ENCODE measurements around the gene CHMP5.

CHMP5 gene

DNA sequence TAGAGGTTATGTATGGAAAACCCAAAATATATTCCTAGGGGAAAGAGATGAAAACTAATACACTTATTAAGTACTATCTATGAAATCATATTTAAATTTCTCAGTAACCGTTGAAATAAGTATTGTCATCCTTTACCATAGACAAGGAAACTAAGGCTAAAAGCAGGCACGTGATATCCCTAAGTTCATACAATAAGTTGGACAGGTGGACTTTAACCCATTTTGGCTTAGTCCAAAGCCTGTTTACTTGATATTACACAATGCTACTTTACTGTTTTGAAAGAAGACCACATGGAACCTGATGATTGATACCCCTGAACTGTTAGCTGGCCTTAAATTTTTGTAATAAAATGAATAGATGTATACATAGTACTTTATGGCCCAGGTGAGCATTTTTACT, 28.9 kb downstream of the CHMP5 start:
- Histone ChIP-seq H3K4me3 (ENCODE audit: control insufficient read depth in 1 of 7, extremely low read depth in 1 of 7, insufficient read depth in 4 of 7, low read depth in 2 of 7, low read length in 6 of 7) (no peak overlapping the region), H3K27me3 (replicated peaks in 2 of 5; ENCODE audit: control insufficient read depth in 4 of 5, insufficient read depth in 5 of 5, low read length in 4 of 5) (no peaks in the 10 kb centered on the region), H3K4me1 (ENCODE audit: control extremely low read depth in 1 of 4, control insufficient read depth in 4 of 4, insufficient read depth in 4 of 4, low read length in 3 of 4) (peaks cover 30 to 65% (median 56%) of the 10 kb centered on the region in 4 experiments), H3K27ac (ENCODE audit: insufficient read depth in 1 of 2, low read depth in 1 of 2, low read length in 2 of 2, poor library complexity in 1 of 2, severe bottlenecking in 2 of 2) (peak overlapping the region in 1 of 2 experiments; percentile 40), H3K9me3 (ENCODE audit: control extremely low read depth in 1 of 5, control insufficient read depth in 4 of 5, insufficient read depth in 2 of 5, low read depth in 1 of 5, low read length in 4 of 5) (no peaks in the 10 kb centered on the region), H3K36me3 (ENCODE audit: control insufficient read depth in 4 of 4, insufficient read depth in 4 of 4, low read length in 3 of 4) (peaks cover 6 to 57% (median 37%) of the 10 kb centered on the region in 4 experiments)
- ChIA-PET POLR2A (no interaction called here), CTCF (interaction anchor here (1.3 kb wide), 1 partner anchor 10 kb away, joined by 3 read pairs; no protein-coding TSS in a partner anchor)
- 100% methylated on average over 2 of the region's 2 CpGs for WGBS (ENCODE audit: insufficient coverage)
- DNase-seq: no peak

GRCh38 chr9:33294670-33295432, 30.0 kb downstream of the CHMP5 start:
- H3K36me3 ChIP-seq (ENCODE audit: control insufficient read depth in 4 of 4, insufficient read depth in 4 of 4, low read length in 3 of 4): peaks cover 6 to 65% (median 39%) of the 10 kb centered on the region in 4 experiments
- CTCF ChIA-PET: interaction anchor here (1.3 kb wide), 1 partner anchor 9 kb away, joined by 3 read pairs; no protein-coding TSS in a partner anchor
- POLR2A ChIA-PET: no interaction called here
- DNase-seq: no peak
- no peaks in the 10 kb centered on the region for H3K9me3 ChIP-seq (ENCODE audit: control extremely low read depth in 1 of 5, control insufficient read depth in 4 of 5, insufficient read depth in 2 of 5, low read depth in 1 of 5, low read length in 4 of 5)
- H3K4me1 ChIP-seq (ENCODE audit: control extremely low read depth in 1 of 4, control insufficient read depth in 4 of 4, insufficient read depth in 4 of 4, low read length in 3 of 4): peaks cover 35 to 61% (median 56%) of the 10 kb centered on the region in 4 experiments
- H3K4me3 ChIP-seq (ENCODE audit: control insufficient read depth in 1 of 7, extremely low read depth in 1 of 7, insufficient read depth in 4 of 7, low read depth in 2 of 7, low read length in 6 of 7): no peak overlapping the region
- 97% methylated on average over 5 of the region's 12 CpGs for WGBS (ENCODE audit: insufficient coverage)
- peak overlapping the region in 1 of 2 experiments; percentile 40 for H3K27ac ChIP-seq (ENCODE audit: insufficient read depth in 1 of 2, low read depth in 1 of 2, low read length in 2 of 2, poor library complexity in 1 of 2, severe bottlenecking in 2 of 2)
- no peaks in the 10 kb centered on the region for H3K27me3 ChIP-seq (replicated peaks in 2 of 5; ENCODE audit: control insufficient read depth in 4 of 5, insufficient read depth in 5 of 5, low read length in 4 of 5)

GRCh38 chr9:33295571-33295970, 30.7 kb downstream of the CHMP5 start:
- Histone ChIP-seq H3K9me3 (ENCODE audit: control extremely low read depth in 1 of 5, control insufficient read depth in 4 of 5, insufficient read depth in 2 of 5, low read depth in 1 of 5, low read length in 4 of 5) (no peaks in the 10 kb centered on the region), H3K27ac (ENCODE audit: insufficient read depth in 1 of 2, low read depth in 1 of 2, low read length in 2 of 2, poor library complexity in 1 of 2, severe bottlenecking in 2 of 2) (peak overlapping the region in 1 of 2 experiments; percentile 78), H3K4me3 (ENCODE audit: control insufficient read depth in 1 of 7, extremely low read depth in 1 of 7, insufficient read depth in 4 of 7, low read depth in 2 of 7, low read length in 6 of 7) (no peak overlapping the region), H3K27me3 (replicated peaks in 2 of 5; ENCODE audit: control insufficient read depth in 4 of 5, insufficient read depth in 5 of 5, low read length in 4 of 5) (no peaks in the 10 kb centered on the region), H3K36me3 (ENCODE audit: control insufficient read depth in 4 of 4, insufficient read depth in 4 of 4, low read length in 3 of 4) (peaks cover 8 to 72% (median 45%) of the 10 kb centered on the region in 4 experiments), H3K4me1 (ENCODE audit: control extremely low read depth in 1 of 4, control insufficient read depth in 4 of 4, insufficient read depth in 4 of 4, low read length in 3 of 4) (peaks cover 35 to 59% (median 55%) of the 10 kb centered on the region in 4 experiments)
- ChIA-PET CTCF (interaction anchor here (1.1 to 4.3 kb wide), 2 partner anchors 10 to 16 kb away, joined by 3 to 39 read pairs; no protein-coding TSS in a partner anchor), POLR2A (no interaction called here)
- DNase-seq: no peak
- no CpG with 5 or more reads among the region's 2 CpGs for WGBS (ENCODE audit: insufficient coverage)

DNA sequence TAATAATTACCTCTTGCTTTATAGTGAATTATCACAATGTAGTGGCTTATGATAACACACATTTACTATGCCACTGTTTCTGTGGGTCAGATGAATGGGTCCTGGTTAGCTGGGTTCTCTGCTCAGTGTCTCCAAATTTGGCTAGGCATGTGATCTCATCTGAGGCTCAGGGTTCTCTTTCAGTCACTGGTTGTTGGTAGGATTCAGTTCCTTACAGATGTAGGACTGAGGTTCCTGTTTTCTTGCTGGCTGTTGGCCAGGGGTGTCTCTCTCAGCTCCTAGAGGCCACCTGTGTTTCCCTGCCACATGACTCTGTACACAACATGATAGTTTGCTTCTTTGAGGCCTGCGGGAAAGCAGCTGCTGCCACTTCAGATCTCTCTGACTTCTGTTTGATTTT, 32.6 kb downstream of the CHMP5 start:
- peak; percentile 85 to 97 (median 97) for DNase-seq
- Histone ChIP-seq H3K27ac (ENCODE audit: insufficient read depth in 1 of 2, low read depth in 1 of 2, low read length in 2 of 2, poor library complexity in 1 of 2, severe bottlenecking in 2 of 2) (peak overlapping the region; percentile 18 to 78), H3K9me3 (ENCODE audit: control extremely low read depth in 1 of 5, control insufficient read depth in 4 of 5, insufficient read depth in 2 of 5, low read depth in 1 of 5, low read length in 4 of 5) (no peaks in the 10 kb centered on the region), H3K4me3 (ENCODE audit: control insufficient read depth in 1 of 7, extremely low read depth in 1 of 7, insufficient read depth in 4 of 7, low read depth in 2 of 7, low read length in 6 of 7) (peak overlapping the region in 2 of 7 experiments; percentile 25 to 40), H3K27me3 (replicated peaks in 2 of 5; ENCODE audit: control insufficient read depth in 4 of 5, insufficient read depth in 5 of 5, low read length in 4 of 5) (no peaks in the 10 kb centered on the region), H3K4me1 (ENCODE audit: control extremely low read depth in 1 of 4, control insufficient read depth in 4 of 4, insufficient read depth in 4 of 4, low read length in 3 of 4) (peaks cover 29 to 46% (median 41%) of the 10 kb centered on the region in 4 experiments), H3K36me3 (ENCODE audit: control insufficient read depth in 4 of 4, insufficient read depth in 4 of 4, low read length in 3 of 4) (peaks cover 18 to 74% (median 54%) of the 10 kb centered on the region in 4 experiments)
- POLR2A ChIA-PET: interaction anchor here (1.1 kb wide), 1 partner anchor 11 kb away, joined by 5 read pairs; no protein-coding TSS in a partner anchor
- 0% methylated on average over 1 of the region's 1 CpG for WGBS (ENCODE audit: insufficient coverage)
- CTCF ChIA-PET: interaction anchor here (1.1 to 4.3 kb wide), 6 partner anchors 8 to 23 kb away, joined by 3 to 39 read pairs (median 4); no protein-coding TSS in a partner anchor

- H3K27me3 ChIP-seq (replicated peaks in 2 of 5; ENCODE audit: control insufficient read depth in 4 of 5, insufficient read depth in 5 of 5, low read length in 4 of 5): no peaks in the 10 kb centered on the region
- WGBS (ENCODE audit: insufficient coverage): 90% methylated on average over 2 of the region's 2 CpGs
- peaks cover 29 to 47% (median 43%) of the 10 kb centered on the region in 4 experiments for H3K4me1 ChIP-seq (ENCODE audit: control extremely low read depth in 1 of 4, control insufficient read depth in 4 of 4, insufficient read depth in 4 of 4, low read length in 3 of 4)
- ChIA-PET CTCF (interaction anchor here (0.9 to 1.8 kb wide), 4 partner anchors 9 to 20 kb away, joined by 3 to 5 read pairs (median 4); no protein-coding TSS in a partner anchor), POLR2A (no interaction called here)
- H3K36me3 ChIP-seq (ENCODE audit: control insufficient read depth in 4 of 4, insufficient read depth in 4 of 4, low read length in 3 of 4): peaks cover 26 to 69% (median 57%) of the 10 kb centered on the region in 4 experiments
- peak overlapping the region in 1 of 2 experiments; percentile 27 for H3K27ac ChIP-seq (ENCODE audit: insufficient read depth in 1 of 2, low read depth in 1 of 2, low read length in 2 of 2, poor library complexity in 1 of 2, severe bottlenecking in 2 of 2)
- DNase-seq: no peak
- H3K9me3 ChIP-seq (ENCODE audit: control extremely low read depth in 1 of 5, control insufficient read depth in 4 of 5, insufficient read depth in 2 of 5, low read depth in 1 of 5, low read length in 4 of 5): no peaks in the 10 kb centered on the region
- H3K4me3 ChIP-seq (ENCODE audit: control insufficient read depth in 1 of 7, extremely low read depth in 1 of 7, insufficient read depth in 4 of 7, low read depth in 2 of 7, low read length in 6 of 7): no peak overlapping the region
Measured at GRCh38 chr9:33300546-33300945, 35.7 kb downstream of the CHMP5 start.

DNA sequence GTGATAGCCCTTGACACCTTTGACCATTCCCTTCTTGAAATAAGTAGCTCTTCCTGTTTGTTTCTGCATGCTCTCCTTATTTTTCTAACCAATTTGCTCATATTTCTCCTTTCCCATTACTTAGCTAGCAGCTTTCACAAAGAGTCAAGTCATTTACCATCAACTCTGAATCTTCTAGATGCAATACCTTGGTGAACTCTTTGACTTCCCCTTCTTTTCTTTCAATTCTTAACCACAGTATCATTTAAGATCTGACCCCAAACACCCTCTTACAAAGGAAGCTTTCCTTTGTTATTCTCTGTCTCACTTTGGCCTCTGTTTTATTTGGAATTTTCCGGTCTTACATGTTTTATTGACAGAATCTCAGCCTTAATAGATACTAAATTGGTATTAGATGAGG, 39.5 kb downstream of the CHMP5 start:
- CTCF ChIA-PET: interaction anchor here (1.0 to 4.3 kb wide), 4 partner anchors 8 to 19 kb away, joined by 3 to 23 read pairs (median 4); no protein-coding TSS in a partner anchor
- H3K36me3 ChIP-seq (ENCODE audit: control insufficient read depth in 4 of 4, insufficient read depth in 4 of 4, low read length in 3 of 4): peaks cover 35 to 89% (median 67%) of the 10 kb centered on the region in 4 experiments
- peak in 2 of 3 donors; percentile 50 to 57 for DNase-seq
- H3K4me1 ChIP-seq (ENCODE audit: control extremely low read depth in 1 of 4, control insufficient read depth in 4 of 4, insufficient read depth in 4 of 4, low read length in 3 of 4): peaks cover 0 to 11% (median 8%) of the 10 kb centered on the region in 4 experiments
- H3K9me3 ChIP-seq (ENCODE audit: control extremely low read depth in 1 of 5, control insufficient read depth in 4 of 5, insufficient read depth in 2 of 5, low read depth in 1 of 5, low read length in 4 of 5): no peaks in the 10 kb centered on the region
- POLR2A ChIA-PET: interaction anchor here (1.2 kb wide), 1 partner anchor 14 kb away, joined by 3 read pairs; the partner anchor contains the start of gene NFX1
- H3K27me3 ChIP-seq (replicated peaks in 2 of 5; ENCODE audit: control insufficient read depth in 4 of 5, insufficient read depth in 5 of 5, low read length in 4 of 5): no peaks in the 10 kb centered on the region
- H3K4me3 ChIP-seq (ENCODE audit: control insufficient read depth in 1 of 7, extremely low read depth in 1 of 7, insufficient read depth in 4 of 7, low read depth in 2 of 7, low read length in 6 of 7): no peak overlapping the region
- H3K27ac ChIP-seq (ENCODE audit: insufficient read depth in 1 of 2, low read depth in 1 of 2, low read length in 2 of 2, poor library complexity in 1 of 2, severe bottlenecking in 2 of 2): no peak overlapping the region
- WGBS (ENCODE audit: insufficient coverage): no CpG with 5 or more reads among the region's 1 CpG
